Measurements from ENCODE around the gene PRR12.

GRCh38 chr19:49554701-49555181 lies 36.2 kb upstream of the PRR12 start:
- TF ChIP-seq SUZ12 (IDR thresholded peaks at IDR 0.05; ENCODE audit: extremely low read depth, insufficient read depth, insufficient read length) (no peak), ZNF274 (IDR thresholded peaks at IDR 0.05; ENCODE audit: low read depth, low read length) (no peak), YY1 (IDR thresholded peaks at IDR 0.05; ENCODE audit: insufficient read depth, insufficient read length) (no peak)

Measured in NT2/D1 (cell line).